Activated T-cell treated with anti-CD3 and anti-CD28 coated beads for 1 hour (primary cell): ENCODE measurements around the gene CAV1.
"Not testable (repeated sequence)": the region's sequence is repeated elsewhere in the genome, so short reads cannot be mapped to it uniquely, and the experiment has no call there.

Source experiments
- DNase-seq: peaks from one replicate; pipeline ENCODE4 v3.0.0-alpha.2; 2020; ENCODE audit warnings: low read depth

Gene CAV1

GRCh38 chr7:116524609-116525297, at the start of gene CAV1:
Gene CAV1, plus strand, starts transcription at chr7:116525036. Its CDS starts 27 bp downstream, at chr7:116525063.
- peak; percentile 18 for DNase-seq

- DNase-seq: no peak
Observed at GRCh38 chr7:116477625-116478024, 47.2 kb upstream of the CAV1 start.

GRCh38 chr7:116478834-116479233, 46.0 kb upstream of the CAV1 start:
- no peak for DNase-seq

GRCh38 chr7:116483271-116483942, 41.4 kb upstream of the CAV1 start:
- DNase-seq: no peak

GRCh38 chr7:116484389-116484788, 40.4 kb upstream of the CAV1 start:
- not testable (repeated sequence) for DNase-seq

- DNase-seq: no peak
Observed at GRCh38 chr7:116487907-116488521, 36.8 kb upstream of the CAV1 start.

GRCh38 chr7:116490351-116490750, 34.5 kb upstream of the CAV1 start:
- DNase-seq: no peak

- DNase-seq: no peak
Observed at GRCh38 chr7:116491887-116492653, 32.8 kb upstream of the CAV1 start.

- no peak for DNase-seq
Observed at GRCh38 chr7:116492654-116493109, 32.2 kb upstream of the CAV1 start.

- no peak for DNase-seq
Observed at GRCh38 chr7:116493449-116493848, 31.4 kb upstream of the CAV1 start.

- DNase-seq: no peak
Observed at GRCh38 chr7:116494472-116494871, 30.4 kb upstream of the CAV1 start.

GRCh38 chr7:116495736-116496135, 29.1 kb upstream of the CAV1 start:
- no peak for DNase-seq

GRCh38 chr7:116496653-116497052, 28.2 kb upstream of the CAV1 start:
- DNase-seq: no peak

GRCh38 chr7:116497708-116498107, 27.1 kb upstream of the CAV1 start:
- DNase-seq: no peak

- no peak for DNase-seq
Observed at GRCh38 chr7:116499168-116500077, 25.4 kb upstream of the CAV1 start, which contains the start of gene CAV2. Gene CAV2, plus strand, starts transcription at chr7:116499738. Its CDS starts 44 bp downstream, at chr7:116499782.

- no peak for DNase-seq
Observed at GRCh38 chr7:116500078-116500853, 24.6 kb upstream of the CAV1 start.

GRCh38 chr7:116501425-116502167, 23.2 kb upstream of the CAV1 start:
- no peak for DNase-seq

- DNase-seq: no peak
Observed at GRCh38 chr7:116502201-116503096, 22.4 kb upstream of the CAV1 start.

GRCh38 chr7:116503835-116504234, 21.0 kb upstream of the CAV1 start:
- DNase-seq: no peak
